AG09309 (cell line): ENCODE data around the gene FADS2.

ENCODE experiments used
- DNase-seq: peaks from one replicate; pipeline ENCODE4 v3.0.0-alpha.2; 2010; ENCODE audit warnings: low read depth
- H3K4me3 ChIP-seq: 2 replicates; pipeline ENCODE4 v1.5.1; 2011; ENCODE audit warnings: mild to moderate bottlenecking, low read depth, low read length, moderate library complexity; ENCODE audit not compliant: control insufficient read depth
- CTCF ChIP-seq: IDR thresholded peaks from 2 replicates; pipeline ENCODE4 v1.5.1; 2011; ENCODE audit warnings: mild to moderate bottlenecking, low read depth, low read length, inconsistent platforms; ENCODE audit not compliant: insufficient read depth, control insufficient read depth; ENCODE audit errors: missing control alignments

The FADS2 gene

GRCh38 chr11:61866231-61866957 is 38.3 kb downstream of the FADS2 start:
- TF ChIP-seq CTCF: no peak
- DNase-seq: no peak
- no peak overlapping the region for H3K4me3 ChIP-seq

- TF ChIP-seq CTCF: no peak
- H3K4me3 ChIP-seq: no peak overlapping the region
- no peak for DNase-seq
These were observed 38.9 kb downstream of the FADS2 start for GRCh38 chr11:61866958-61867343.

GRCh38 chr11:61868571-61869428 is 40.7 kb downstream of the FADS2 start:
- no peak overlapping the region for H3K4me3 ChIP-seq
- no peak for DNase-seq
- no peak for TF ChIP-seq CTCF

- no peak overlapping the region for H3K4me3 ChIP-seq
- no peak for TF ChIP-seq CTCF
- DNase-seq: no peak
These were observed 41.3 kb downstream of the FADS2 start for GRCh38 chr11:61869429-61869707.

GRCh38 chr11:61869708-61870451 is 41.8 kb downstream of the FADS2 start:
- DNase-seq: no peak
- H3K4me3 ChIP-seq: no peak overlapping the region

More at GRCh38 chr11:61869708-61870451, 41.8 kb downstream of the FADS2 start:
- no peak for TF ChIP-seq CTCF
